Measurements from ENCODE around the gene FMO5. TPM values are rescaled to one million over a fixed set of nuclear protein-coding genes. Genes with fewer than 3 reads are reported as not detected.

The FMO5 gene
- total and polyA plus RNA-seq, 2 of the 13 experiments (the other 11 are each of a cell fraction or from before 2014, with no cell fraction given), result 48.2 to 149 TPM

DNA sequence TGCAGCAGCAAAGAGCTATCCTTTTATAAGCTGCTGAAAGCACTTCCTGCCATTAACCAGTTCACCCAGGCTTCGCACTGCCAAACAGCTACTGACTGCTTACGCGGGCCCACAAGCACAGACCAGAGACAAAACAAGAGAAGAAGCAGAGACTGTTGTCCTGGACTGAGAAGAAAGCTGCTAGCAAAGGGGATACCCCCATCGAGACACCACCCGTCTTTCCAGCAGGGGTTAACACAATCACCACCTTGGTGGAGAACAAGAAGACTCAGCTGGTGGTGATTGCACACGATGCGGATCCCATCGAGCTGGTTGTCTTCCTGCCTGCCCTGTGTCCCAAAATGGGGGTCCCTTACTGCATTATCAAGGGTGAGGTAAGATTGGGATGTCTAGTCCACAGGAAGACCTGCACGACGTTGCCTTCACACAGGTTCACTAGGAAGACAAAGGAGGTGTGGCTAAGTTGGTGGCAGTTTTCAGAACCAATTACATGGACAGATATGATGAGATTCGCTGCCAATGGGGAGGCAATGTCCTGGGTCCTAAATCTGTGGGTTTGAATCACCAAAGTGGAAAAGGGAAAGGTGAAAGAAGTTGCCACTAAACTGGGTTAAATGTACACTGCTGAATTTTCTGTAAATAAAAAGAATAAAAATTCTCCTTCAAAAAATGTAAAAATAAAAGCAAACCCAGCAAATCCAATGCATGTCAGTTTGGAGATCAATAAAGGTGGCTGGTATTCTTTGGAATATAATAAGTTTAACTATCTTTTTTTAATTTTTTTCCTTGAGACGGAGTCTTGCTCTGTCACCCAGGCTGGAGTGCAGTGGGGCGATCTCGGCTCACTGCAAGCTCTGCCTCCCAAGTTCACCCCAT, 1.2 kb downstream of the FMO5 start (continued):
- TF ChIP-seq NPAS2 (CRISPR knock-in tag; IDR thresholded peaks at IDR 0.05; ENCODE audit: borderline replicate concordance) (no peak), ZNF768 (CRISPR knock-in tag; IDR thresholded peaks at IDR 0.05) (no peak), NFYC (CRISPR knock-in tag; IDR thresholded peaks at IDR 0.05) (no peak), ZNF777 (CRISPR knock-in tag; IDR thresholded peaks at IDR 0.05) (peak; percentile 0; the same call in 1 of the 2 replicates), ARNT2 (CRISPR knock-in tag; IDR thresholded peaks at IDR 0.05; ENCODE audit: low read depth) (0 out of 2 replicates have a peak, but pooled peaks have one; percentile 41), HBP1 (CRISPR knock-in tag; IDR thresholded peaks at IDR 0.05; ENCODE audit: low read depth) (no peak), ZNF652 (CRISPR knock-in tag; IDR thresholded peaks at IDR 0.05; ENCODE audit: borderline replicate concordance, low read depth) (peak; percentile 47; the same call in 1 of the 2 replicates), MTA1 (CRISPR knock-in tag; IDR thresholded peaks at IDR 0.05; ENCODE audit: borderline replicate concordance) (no peak)
- TF ChIP-seq, protein P1, sequence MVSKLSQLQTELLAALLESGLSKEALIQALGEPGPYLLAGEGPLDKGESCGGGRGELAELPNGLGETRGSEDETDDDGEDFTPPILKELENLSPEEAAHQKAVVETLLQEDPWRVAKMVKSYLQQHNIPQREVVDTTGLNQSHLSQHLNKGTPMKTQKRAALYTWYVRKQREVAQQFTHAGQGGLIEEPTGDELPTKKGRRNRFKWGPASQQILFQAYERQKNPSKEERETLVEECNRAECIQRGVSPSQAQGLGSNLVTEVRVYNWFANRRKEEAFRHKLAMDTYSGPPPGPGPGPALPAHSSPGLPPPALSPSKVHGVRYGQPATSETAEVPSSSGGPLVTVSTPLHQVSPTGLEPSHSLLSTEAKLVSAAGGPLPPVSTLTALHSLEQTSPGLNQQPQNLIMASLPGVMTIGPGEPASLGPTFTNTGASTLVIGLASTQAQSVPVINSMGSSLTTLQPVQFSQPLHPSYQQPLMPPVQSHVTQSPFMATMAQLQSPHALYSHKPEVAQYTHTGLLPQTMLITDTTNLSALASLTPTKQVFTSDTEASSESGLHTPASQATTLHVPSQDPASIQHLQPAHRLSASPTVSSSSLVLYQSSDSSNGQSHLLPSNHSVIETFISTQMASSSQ (IDR thresholded peaks at IDR 0.05; ENCODE audit: low read depth), result no peak
- TF ChIP-seq, protein P1 (CRISPR knock-in tag; IDR thresholded peaks at IDR 0.05; ENCODE audit: borderline replicate concordance), result 0 out of 2 replicates have a peak, but pooled peaks have one; percentile 3

All from HepG2 (cell line).